ENCODE data around the gene TEKT1. TPM values are rescaled to one million over a fixed set of nuclear protein-coding genes. Genes with fewer than 3 reads are reported as not detected.
"Not testable (repeated sequence)": the region's sequence is repeated elsewhere in the genome, so short reads cannot be mapped to it uniquely, and the experiment has no call there.

TEKT1 gene
- total RNA-seq, result not detected in 2 replicates
- long read RNA-seq, result 0 reads

GRCh38 chr17:6831661-6832263 lies at the start of gene TEKT1:
Gene TEKT1, minus strand, starts transcription at chr17:6831729. Its CDS starts 1,353 bp downstream, at chr17:6830376.
- no peaks in the 10 kb centered on the region for H3K36me3 Mint-ChIP-seq (ENCODE audit: insufficient read depth)
- peaks cover 3% of the 10 kb centered on the region for H3K4me1 Mint-ChIP-seq (ENCODE audit: low read depth)
- peaks cover 50% of the 10 kb centered on the region for H3K27me3 Mint-ChIP-seq
- peak; percentile 70 for DNase-seq (ENCODE audit: low spot score, unreplicated experiment)
- H3K4me3 Mint-ChIP-seq (ENCODE audit: low read depth), result peak within 1 kb of the TSS; percentile 81
- H3K9me3 Mint-ChIP-seq (ENCODE audit: low read depth), result no peaks in the 10 kb centered on the region
- no peak within 1 kb of the TSS for H3K27ac Mint-ChIP-seq
- TF ChIP-seq CTCF (IDR thresholded peaks at IDR 0.05; ENCODE audit: unreplicated experiment), result no peak

- peaks cover 21% of the 10 kb centered on the region for H3K9me3 Mint-ChIP-seq (ENCODE audit: low read depth)
- not testable (repeated sequence) for H3K4me3 Mint-ChIP-seq (ENCODE audit: low read depth); H3K4me1 Mint-ChIP-seq (ENCODE audit: low read depth); H3K27ac Mint-ChIP-seq; DNase-seq (ENCODE audit: low spot score, unreplicated experiment); H3K27me3 Mint-ChIP-seq
- H3K36me3 Mint-ChIP-seq (ENCODE audit: insufficient read depth), result peaks cover 16% of the 10 kb centered on the region
Observed at GRCh38 chr17:6879221-6879975, 47.9 kb upstream of the TEKT1 start.

- not testable (repeated sequence) for H3K4me3 Mint-ChIP-seq (ENCODE audit: low read depth); H3K36me3 Mint-ChIP-seq (ENCODE audit: insufficient read depth); H3K4me1 Mint-ChIP-seq (ENCODE audit: low read depth); H3K27ac Mint-ChIP-seq; H3K27me3 Mint-ChIP-seq; DNase-seq (ENCODE audit: low spot score, unreplicated experiment); H3K9me3 Mint-ChIP-seq (ENCODE audit: low read depth)
Observed at GRCh38 chr17:6875276-6875675, 43.7 kb upstream of the TEKT1 start.

GRCh38 chr17:6872936-6873335 lies 41.4 kb upstream of the TEKT1 start:
- Mint-ChIP-seq H3K9me3 (ENCODE audit: low read depth) (no peaks in the 10 kb centered on the region), H3K27me3 (no peaks in the 10 kb centered on the region), H3K36me3 (ENCODE audit: insufficient read depth) (peaks cover 1% of the 10 kb centered on the region), H3K4me3 (ENCODE audit: low read depth) (no peak overlapping the region), H3K4me1 (ENCODE audit: low read depth) (peaks cover 8% of the 10 kb centered on the region), H3K27ac (no peak overlapping the region)
- no peak for TF ChIP-seq CTCF (IDR thresholded peaks at IDR 0.05; ENCODE audit: unreplicated experiment)
- no peak for DNase-seq (ENCODE audit: low spot score, unreplicated experiment)

- Mint-ChIP-seq H3K27me3 (no peaks in the 10 kb centered on the region), H3K9me3 (ENCODE audit: low read depth) (no peaks in the 10 kb centered on the region), H3K4me3 (ENCODE audit: low read depth) (no peak overlapping the region), H3K27ac (no peak overlapping the region), H3K36me3 (ENCODE audit: insufficient read depth) (peaks cover 1% of the 10 kb centered on the region), H3K4me1 (ENCODE audit: low read depth) (peaks cover 10% of the 10 kb centered on the region)
- DNase-seq (ENCODE audit: low spot score, unreplicated experiment), result no peak
- no peak for TF ChIP-seq CTCF (IDR thresholded peaks at IDR 0.05; ENCODE audit: unreplicated experiment)
Observed at GRCh38 chr17:6870841-6871240, 39.3 kb upstream of the TEKT1 start.

GRCh38 chr17:6868582-6868981 lies 37.1 kb upstream of the TEKT1 start:
- H3K4me1 Mint-ChIP-seq (ENCODE audit: low read depth), result peaks cover 10% of the 10 kb centered on the region
- peaks cover 1% of the 10 kb centered on the region for H3K36me3 Mint-ChIP-seq (ENCODE audit: insufficient read depth)
- DNase-seq (ENCODE audit: low spot score, unreplicated experiment), result no peak
- H3K27me3 Mint-ChIP-seq, result peaks cover 3% of the 10 kb centered on the region
- H3K4me3 Mint-ChIP-seq (ENCODE audit: low read depth), result no peak overlapping the region
- peak overlapping the region; percentile 15 for H3K27ac Mint-ChIP-seq
- no peaks in the 10 kb centered on the region for H3K9me3 Mint-ChIP-seq (ENCODE audit: low read depth)
- no peak for TF ChIP-seq CTCF (IDR thresholded peaks at IDR 0.05; ENCODE audit: unreplicated experiment)
